C4-2B (cell line): ENCODE data around the gene ENO4.

Source experiments
- ZFX ChIP-seq: fragments of 450-650 bp; IDR thresholded peaks from 2 replicates; pipeline ENCODE4 v1.6.1; 2017
- TF ChIP-seq, protein P1 (sequence below): fragments of 450-650 bp; conservative IDR thresholded peaks from 2 replicates; pipeline ENCODE4 v1.5.1; 2017; ENCODE audit warnings: mild to moderate bottlenecking

DNA sequence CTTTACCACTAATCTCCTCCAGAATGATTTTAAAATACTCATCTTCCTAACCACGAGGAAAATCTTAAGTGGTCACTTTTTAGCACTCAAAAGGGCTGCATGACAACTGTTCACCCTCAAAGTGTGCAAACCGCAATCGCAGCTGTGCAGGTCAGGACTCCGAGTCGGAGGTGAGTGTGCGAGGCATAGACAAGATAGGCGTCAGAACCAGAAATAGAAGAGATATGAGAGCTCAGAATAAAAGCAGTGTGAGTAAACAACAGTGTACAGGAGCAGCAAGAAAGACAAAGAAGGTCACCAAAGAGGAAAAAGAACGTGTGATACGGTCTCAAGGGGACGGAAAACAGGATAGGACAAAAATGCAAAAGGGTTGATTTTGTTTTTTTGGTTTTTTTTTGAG, 17.5 kb upstream of the ENO4 start:
- TF ChIP-seq, protein P1, sequence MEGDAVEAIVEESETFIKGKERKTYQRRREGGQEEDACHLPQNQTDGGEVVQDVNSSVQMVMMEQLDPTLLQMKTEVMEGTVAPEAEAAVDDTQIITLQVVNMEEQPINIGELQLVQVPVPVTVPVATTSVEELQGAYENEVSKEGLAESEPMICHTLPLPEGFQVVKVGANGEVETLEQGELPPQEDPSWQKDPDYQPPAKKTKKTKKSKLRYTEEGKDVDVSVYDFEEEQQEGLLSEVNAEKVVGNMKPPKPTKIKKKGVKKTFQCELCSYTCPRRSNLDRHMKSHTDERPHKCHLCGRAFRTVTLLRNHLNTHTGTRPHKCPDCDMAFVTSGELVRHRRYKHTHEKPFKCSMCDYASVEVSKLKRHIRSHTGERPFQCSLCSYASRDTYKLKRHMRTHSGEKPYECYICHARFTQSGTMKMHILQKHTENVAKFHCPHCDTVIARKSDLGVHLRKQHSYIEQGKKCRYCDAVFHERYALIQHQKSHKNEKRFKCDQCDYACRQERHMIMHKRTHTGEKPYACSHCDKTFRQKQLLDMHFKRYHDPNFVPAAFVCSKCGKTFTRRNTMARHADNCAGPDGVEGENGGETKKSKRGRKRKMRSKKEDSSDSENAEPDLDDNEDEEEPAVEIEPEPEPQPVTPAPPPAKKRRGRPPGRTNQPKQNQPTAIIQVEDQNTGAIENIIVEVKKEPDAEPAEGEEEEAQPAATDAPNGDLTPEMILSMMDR = no peak
- TF ChIP-seq ZFX = no peak
